ACC112 (cell line): ENCODE data around the gene GOLGA6L26.
"Not testable (repeated sequence)": the region's sequence is repeated elsewhere in the genome, so short reads cannot be mapped to it uniquely, and the experiment has no call there.

ENCODE experiments used
- H2AFZ ChIP-seq: fragments of 200-600 bp; sonication (generic); one replicate; pipeline ENCODE4 v1.6.0; 2017; ENCODE audit warnings: antibody characterized with exemption, low read length; ENCODE audit not compliant: unreplicated experiment
- H3K27ac ChIP-seq: fragments of 200-600 bp; sonication (generic); 2 replicates; pipeline ENCODE4 v1.5.1; 2014; ENCODE audit warnings: low read depth, mild to moderate bottlenecking, antibody characterized with exemption, low read length, moderate library complexity
- H3K27me3 ChIP-seq: fragments of 200-600 bp; sonication (generic); 2 replicates; pipeline ENCODE4 v1.6.1; 2014; ENCODE audit warnings: mild to moderate bottlenecking, antibody characterized with exemption, low read length, moderate library complexity, mixed read lengths; ENCODE audit not compliant: insufficient read depth
- H3K36me3 ChIP-seq: fragments of 200-600 bp; sonication (generic); 2 replicates; pipeline ENCODE4 v1.6.1; 2016; ENCODE audit warnings: mild to moderate bottlenecking, antibody characterized with exemption, low read length, moderate library complexity, mixed read lengths; ENCODE audit not compliant: insufficient read depth
- H3K4me1 ChIP-seq: fragments of 200-600 bp; sonication (generic); one replicate; pipeline ENCODE4 v1.6.1; 2016; ENCODE audit warnings: low read length, mixed read lengths; ENCODE audit not compliant: insufficient read depth, unreplicated experiment, control insufficient read depth
- H3K4me3 ChIP-seq: fragments of 200-600 bp; sonication (generic); 2 replicates; pipeline ENCODE4 v1.5.1; 2014; ENCODE audit warnings: mild to moderate bottlenecking, low read depth, low read length
- H3K79me2 ChIP-seq: fragments of 200-600 bp; sonication (generic); one replicate; pipeline ENCODE4 v1.6.0; 2016; ENCODE audit warnings: low read length; ENCODE audit not compliant: control insufficient read depth, unreplicated experiment, insufficient read depth

Gene GOLGA6L26, protein sequence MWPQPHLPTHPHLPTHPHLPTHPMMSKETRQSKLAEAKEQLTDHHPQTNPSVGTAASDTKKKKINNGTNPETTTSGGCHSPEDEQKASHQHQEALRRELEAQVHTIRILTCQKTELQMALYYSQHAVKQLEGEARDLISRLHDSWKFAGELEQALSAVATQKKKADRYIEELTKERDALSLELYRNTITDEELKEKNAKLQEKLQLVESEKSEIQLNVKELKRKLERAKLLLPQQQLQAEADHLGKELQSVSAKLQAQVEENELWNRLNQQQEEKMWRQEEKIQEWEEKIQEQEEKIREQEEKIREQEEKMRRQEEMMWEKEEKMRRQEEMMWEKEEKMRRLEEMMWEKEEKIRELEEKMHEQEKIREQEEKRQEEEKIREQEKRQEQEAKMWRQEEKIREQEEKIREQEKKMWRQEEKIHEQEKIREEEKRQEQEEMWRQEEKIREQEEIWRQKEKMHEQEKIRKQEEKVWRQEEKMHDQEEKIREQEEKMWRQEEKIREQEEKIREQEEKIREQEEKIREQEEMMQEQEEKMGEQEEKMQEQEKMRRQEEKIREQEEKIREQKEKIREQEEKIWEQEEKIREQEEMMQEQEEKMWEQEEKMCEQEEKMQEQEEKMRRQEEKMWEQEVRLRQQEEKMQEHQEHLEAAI

DNA sequence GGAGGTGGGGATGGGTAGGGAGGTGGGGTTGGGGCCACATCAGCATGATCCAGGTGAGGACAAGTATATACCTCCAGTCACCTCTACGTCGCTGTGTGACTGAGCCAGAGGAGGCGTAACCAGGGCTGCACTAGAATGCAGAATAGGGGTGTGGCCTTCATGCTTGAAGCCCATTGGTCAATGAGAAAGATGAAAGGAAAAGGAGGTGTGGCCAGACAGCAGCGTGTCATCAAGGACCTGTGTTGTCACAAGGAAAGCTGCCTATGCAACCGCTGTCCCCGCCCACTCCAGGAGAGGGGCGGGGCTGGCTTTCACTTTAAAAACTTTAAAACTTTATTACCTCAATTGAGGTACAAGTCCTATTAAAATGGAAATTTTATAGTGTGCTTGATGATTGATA is at the start of gene GOLGA6L26:
GOLGA6L26 (minus strand) TSS at position 101 of the 400 bp plus-strand sequence; CDS start at position 40, 61 bp downstream.
- H3K4me1 ChIP-seq, H3K27me3 ChIP-seq, H3K36me3 ChIP-seq, H3K79me2 ChIP-seq, H3K27ac ChIP-seq, H2AFZ ChIP-seq, H3K4me3 ChIP-seq: not testable (repeated sequence)

DNA sequence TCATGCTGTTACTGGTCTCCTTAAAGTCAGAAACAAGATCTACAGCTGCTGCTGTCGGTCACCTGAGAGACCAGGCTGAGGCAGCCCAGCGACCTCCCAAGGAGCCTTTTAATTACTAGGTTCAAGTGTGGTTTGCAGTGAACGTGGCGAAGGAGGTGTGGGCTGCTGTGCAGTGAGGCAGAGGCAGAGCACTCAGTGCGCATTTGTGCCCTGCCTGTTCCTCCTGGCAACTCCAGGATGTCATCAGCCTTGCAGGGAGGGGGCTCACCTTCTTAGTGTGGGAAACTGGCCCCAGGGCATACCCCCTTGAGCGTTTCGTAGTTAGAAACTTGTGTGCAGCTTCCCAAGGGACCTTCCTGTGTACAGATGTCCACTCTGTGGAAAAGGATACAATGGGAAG is 47.2 kb upstream of the GOLGA6L26 start:
- H2AFZ ChIP-seq, H3K4me1 ChIP-seq, H3K27ac ChIP-seq, H3K4me3 ChIP-seq, H3K36me3 ChIP-seq, H3K79me2 ChIP-seq, H3K27me3 ChIP-seq: not testable (repeated sequence)

DNA sequence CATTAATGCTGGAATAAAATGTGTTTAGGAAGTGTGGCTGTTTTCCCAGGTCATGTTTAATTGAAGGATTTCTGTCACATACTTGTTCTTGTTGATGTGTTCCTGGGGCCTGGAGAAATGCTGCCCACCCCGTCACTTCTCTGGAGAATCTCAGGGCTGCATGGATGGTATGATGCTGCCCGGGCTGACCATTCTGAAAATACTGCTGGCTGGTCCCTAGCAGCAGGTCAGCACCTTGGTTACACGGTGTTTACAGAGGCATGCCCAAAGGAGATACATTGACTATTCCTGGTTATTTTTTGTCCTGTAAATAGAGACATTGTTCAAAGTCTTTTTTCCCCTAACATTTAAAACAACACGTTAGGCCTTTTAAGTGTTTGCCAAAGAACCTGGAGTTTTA is 46.7 kb upstream of the GOLGA6L26 start:
- H3K4me3 ChIP-seq, H3K4me1 ChIP-seq, H3K36me3 ChIP-seq, H3K79me2 ChIP-seq, H3K27ac ChIP-seq, H2AFZ ChIP-seq: not testable (repeated sequence)
- peaks cover 11% of the 10 kb centered on the region; the same call in 1 of the 2 replicates for H3K27me3 ChIP-seq

DNA sequence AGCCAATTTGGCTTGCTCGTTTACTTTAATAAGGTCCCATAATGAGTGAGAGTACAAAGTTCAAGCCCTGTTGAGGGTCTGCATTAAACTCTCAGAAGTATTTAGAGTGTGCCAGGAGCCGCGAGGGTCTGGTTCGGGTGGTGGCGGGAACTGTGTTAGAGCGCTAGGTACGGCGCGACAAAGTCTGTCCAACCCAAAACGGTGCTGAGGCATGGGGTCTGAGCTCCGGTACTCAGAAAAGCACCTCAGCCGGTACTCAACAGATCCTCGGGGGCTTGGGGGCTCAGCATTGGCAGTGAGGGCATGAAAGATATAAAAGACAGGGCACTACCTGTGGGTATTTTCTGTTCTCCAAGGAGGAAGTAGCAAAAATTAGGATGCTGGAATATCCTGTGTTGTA is 45.0 kb upstream of the GOLGA6L26 start:
- not testable (repeated sequence) for H3K36me3 ChIP-seq, H3K4me3 ChIP-seq, H2AFZ ChIP-seq, H3K27ac ChIP-seq, H3K4me1 ChIP-seq, H3K79me2 ChIP-seq
- peaks cover 11% of the 10 kb centered on the region; the same call in 1 of the 2 replicates for H3K27me3 ChIP-seq

DNA sequence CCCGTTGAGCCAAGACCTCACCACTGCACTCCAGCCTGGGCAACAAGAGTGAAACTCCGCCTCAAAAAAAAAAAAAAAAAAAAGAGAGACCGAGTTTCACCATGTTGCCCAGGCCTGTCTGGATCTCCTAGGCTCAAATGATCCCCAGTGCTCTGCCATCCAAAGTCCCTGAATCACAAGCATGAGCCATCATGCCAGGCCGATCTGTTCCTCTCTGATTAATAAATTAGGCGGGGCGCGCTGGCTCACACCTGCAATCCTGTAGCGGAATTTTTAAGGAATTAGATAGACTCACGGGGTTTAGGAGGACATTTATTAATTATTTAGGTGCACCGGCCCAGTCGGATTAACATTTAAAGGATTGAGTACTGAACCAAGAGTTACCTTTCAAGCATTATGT is 40.2 kb upstream of the GOLGA6L26 start:
- H3K4me3 ChIP-seq, H3K27ac ChIP-seq, H3K79me2 ChIP-seq, H3K27me3 ChIP-seq, H3K4me1 ChIP-seq, H3K36me3 ChIP-seq, H2AFZ ChIP-seq: not testable (repeated sequence)

DNA sequence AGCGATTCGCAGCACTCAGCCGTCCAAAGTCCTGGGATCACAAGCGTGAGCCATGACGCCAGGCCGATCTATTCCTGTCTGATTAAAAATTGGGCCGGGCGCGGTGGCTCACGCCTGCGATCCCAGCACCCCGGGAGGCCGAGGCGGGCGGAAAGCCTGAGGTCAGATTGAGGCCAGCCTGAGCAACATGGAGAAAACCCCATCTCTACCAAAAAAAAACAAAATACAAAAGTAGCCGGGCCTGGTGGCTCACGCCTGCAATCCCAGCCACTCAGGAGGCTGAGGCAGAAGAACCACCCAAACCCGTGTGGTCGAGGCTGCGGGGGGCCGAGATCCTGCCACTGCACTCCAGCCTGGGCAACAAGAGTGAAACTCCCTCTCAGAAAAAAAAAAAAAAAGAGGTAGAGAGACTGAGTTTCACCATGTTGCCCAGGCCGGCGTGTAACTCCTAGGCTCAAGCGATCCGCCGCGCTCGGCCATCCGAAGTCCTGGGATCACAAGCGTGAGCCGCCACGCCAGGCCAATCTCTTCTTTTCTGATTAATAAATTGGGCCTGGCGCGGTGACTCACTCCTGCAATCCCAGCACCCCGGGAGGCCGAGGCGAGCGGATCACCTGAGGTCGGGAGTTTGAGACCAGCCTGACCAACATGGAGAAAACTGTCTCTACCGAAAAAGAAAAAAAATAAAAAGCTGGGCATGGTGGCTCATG is 39.0 kb upstream of the GOLGA6L26 start:
- not testable (repeated sequence) for H3K27ac ChIP-seq, H2AFZ ChIP-seq, H3K4me1 ChIP-seq, H3K79me2 ChIP-seq, H3K36me3 ChIP-seq, H3K27me3 ChIP-seq, H3K4me3 ChIP-seq

DNA sequence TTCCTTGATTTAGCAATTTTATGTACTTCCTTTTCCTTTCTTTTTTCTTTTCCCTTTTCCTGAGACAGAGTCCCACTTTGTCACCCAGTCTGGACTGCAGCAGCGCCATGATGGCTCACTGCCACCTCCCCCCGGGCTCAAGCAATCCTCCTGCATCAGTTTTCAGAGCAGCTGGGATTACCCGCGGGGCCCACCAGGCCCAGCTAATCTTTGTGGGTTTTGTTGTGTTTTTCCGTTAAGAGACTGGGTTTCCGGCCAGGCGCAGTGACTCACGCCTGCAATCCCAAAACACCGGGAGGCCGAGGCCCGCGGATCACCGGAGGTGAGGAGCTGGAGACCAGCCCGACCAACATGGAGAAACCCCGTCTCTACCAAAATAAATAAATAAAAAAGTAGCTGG is 38.3 kb upstream of the GOLGA6L26 start:
- Histone ChIP-seq H3K36me3 (no peaks in the 10 kb centered on the region), H3K27me3 (peaks cover 6% of the 10 kb centered on the region; the same call in 1 of the 2 replicates), H3K27ac (no peak overlapping the region), H2AFZ (no peak overlapping the region), H3K4me1 (no peaks in the 10 kb centered on the region), H3K79me2 (no peaks in the 10 kb centered on the region), H3K4me3 (no peak overlapping the region)

DNA sequence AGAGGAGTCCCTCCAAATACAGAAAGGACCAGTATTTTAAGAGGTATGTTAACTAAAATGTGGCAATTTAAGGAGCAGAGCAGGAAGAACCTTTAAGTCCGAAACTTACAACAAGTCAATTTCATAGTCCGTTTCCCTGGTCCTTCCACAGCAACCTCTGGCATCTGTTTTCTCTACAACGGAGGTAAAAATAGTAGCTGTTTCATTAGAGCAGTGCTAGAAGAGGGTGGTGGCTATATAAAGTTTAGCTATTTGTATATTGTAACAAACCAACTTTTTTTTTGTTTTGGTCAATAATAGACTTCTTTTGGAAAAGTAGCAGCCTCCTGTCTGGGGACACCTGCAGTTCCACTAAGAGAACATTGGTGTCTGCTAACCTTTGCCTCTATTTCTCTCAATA is 37.9 kb upstream of the GOLGA6L26 start:
- H3K36me3 ChIP-seq, H3K4me3 ChIP-seq, H3K79me2 ChIP-seq, H3K4me1 ChIP-seq, H2AFZ ChIP-seq, H3K27me3 ChIP-seq, H3K27ac ChIP-seq: not testable (repeated sequence)

DNA sequence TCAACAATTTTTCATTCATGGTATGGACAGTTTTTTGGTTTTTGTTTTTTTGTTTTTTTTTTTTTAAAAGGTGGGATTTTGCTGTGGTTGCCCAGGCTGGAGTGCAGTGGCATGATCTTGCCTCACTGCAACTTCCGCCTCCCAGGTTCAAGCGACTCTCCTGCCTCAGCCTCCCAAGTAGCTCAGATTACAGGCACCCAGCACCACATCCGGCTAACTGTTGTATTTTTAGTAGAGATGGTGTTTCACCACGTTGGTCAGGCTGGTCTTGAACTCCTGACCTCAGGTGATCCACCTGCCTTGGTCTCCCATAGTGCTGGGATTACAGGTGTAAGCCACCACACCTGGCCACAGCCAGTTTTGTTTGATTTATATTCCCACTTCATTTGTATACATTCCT is 37.1 kb upstream of the GOLGA6L26 start:
- H3K79me2 ChIP-seq, H3K4me3 ChIP-seq, H3K27me3 ChIP-seq, H3K4me1 ChIP-seq, H3K36me3 ChIP-seq, H2AFZ ChIP-seq, H3K27ac ChIP-seq: not testable (repeated sequence)

DNA sequence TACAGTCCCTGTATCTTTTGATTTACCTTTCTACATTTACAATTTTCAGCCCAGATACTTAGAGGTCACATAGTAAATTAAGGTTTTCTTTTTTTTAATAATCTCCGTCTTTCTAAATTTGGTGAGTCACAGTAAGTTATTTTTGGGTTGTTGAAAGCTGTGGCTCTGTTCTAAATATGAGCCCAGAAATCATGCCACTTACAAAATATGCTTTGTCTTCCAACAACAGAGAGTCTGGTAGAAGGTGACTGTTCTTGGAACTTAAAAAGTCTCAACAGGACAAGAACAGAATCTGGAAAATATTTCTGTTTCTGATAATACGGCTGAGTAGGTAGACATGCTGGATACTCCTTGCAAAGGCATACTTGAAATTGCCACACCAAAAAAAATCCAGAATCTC is 36.6 kb upstream of the GOLGA6L26 start:
- Histone ChIP-seq H3K4me3 (no peak overlapping the region), H3K36me3 (no peaks in the 10 kb centered on the region), H3K79me2 (no peaks in the 10 kb centered on the region), H3K27ac (no peak overlapping the region), H3K4me1 (no peaks in the 10 kb centered on the region), H3K27me3 (no peaks in the 10 kb centered on the region), H2AFZ (no peak overlapping the region)

DNA sequence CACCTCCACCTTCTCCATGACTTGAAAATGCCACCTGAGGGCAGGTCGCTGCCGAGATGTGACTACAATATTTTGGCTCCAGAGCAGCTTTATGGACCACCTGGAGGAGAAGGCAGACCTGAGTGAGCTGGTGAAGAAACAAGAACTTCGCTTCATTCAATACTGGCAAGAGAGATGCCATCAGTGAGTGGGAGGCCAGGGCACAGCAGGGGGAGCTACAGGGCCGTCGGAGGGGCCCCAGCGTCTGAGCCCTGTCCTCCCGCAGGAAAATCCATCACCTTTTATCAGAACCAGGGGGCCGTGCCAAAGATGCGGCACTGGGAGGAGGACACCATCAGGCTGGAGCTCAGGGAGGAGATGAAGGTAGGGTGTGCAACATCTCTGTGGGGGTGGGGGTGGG is 30.3 kb upstream of the GOLGA6L26 start:
- not testable (repeated sequence) for H3K4me1 ChIP-seq, H3K27ac ChIP-seq, H3K27me3 ChIP-seq, H2AFZ ChIP-seq, H3K4me3 ChIP-seq, H3K79me2 ChIP-seq, H3K36me3 ChIP-seq
